Activated naive CD4-positive, alpha-beta T cell treated with anti-CD3 and anti-CD28 coated beads, Interleukin-2, amount 10 ng/mL, durations not matched to agents 7 days and 5 days (primary cell): Measurements from ENCODE around the gene MAPKAPK3.
A peak's percentile ranks its signal among the peaks of the same experiment; 100 is the strongest.

Experiments used
- CTCF ChIA-PET: fragments of 350-600 bp; sonication (Branson Sonifier 250); formaldehyde crosslinking; loops from one replicate; lab custom pipeline; 2021; ENCODE audit warnings: antibody characterized with exemption; lab: Charles Lee
- DNase-seq: peaks from one replicate; pipeline ENCODE4 v3.0.0-alpha.2; 2020
- H3K27ac Mint-ChIP-seq: one replicate; pipeline ENCODE4 v1.8.0; 2021; ENCODE audit warnings: mild to moderate bottlenecking, moderate library complexity, mixed read lengths
- H3K27me3 Mint-ChIP-seq: one replicate; pipeline ENCODE4 v1.8.0; 2021; ENCODE audit warnings: mild to moderate bottlenecking, mixed read lengths
- H3K36me3 Mint-ChIP-seq: one replicate; pipeline ENCODE4 v1.8.0; 2021; ENCODE audit warnings: mixed read lengths
- H3K4me1 Mint-ChIP-seq: one replicate; pipeline ENCODE4 v1.8.0; 2021; ENCODE audit warnings: mixed read lengths
- H3K4me3 Mint-ChIP-seq: one replicate; pipeline ENCODE4 v1.8.0; 2021; ENCODE audit warnings: mild to moderate bottlenecking, moderate library complexity, mixed read lengths
- H3K9me3 Mint-ChIP-seq: one replicate; pipeline ENCODE4 v1.8.0; 2021; ENCODE audit warnings: mixed read lengths

Gene MAPKAPK3

GRCh38 chr3:50630394-50630793 is 13.4 kb downstream of the MAPKAPK3 start:
- no peak for DNase-seq
- CTCF ChIA-PET: interaction anchor here (1.0 to 2.2 kb wide), 5 partner anchors 8 to 22 kb away, joined by 3 to 6 read pairs (median 4); no protein-coding TSS in a partner anchor
- peaks cover 88% of the 10 kb centered on the region for H3K4me1 Mint-ChIP-seq
- H3K4me3 Mint-ChIP-seq: no peak overlapping the region
- H3K9me3 Mint-ChIP-seq: no peaks in the 10 kb centered on the region
- no peak overlapping the region for H3K27ac Mint-ChIP-seq
- no peaks in the 10 kb centered on the region for H3K27me3 Mint-ChIP-seq
- H3K36me3 Mint-ChIP-seq: peaks cover 55% of the 10 kb centered on the region

GRCh38 chr3:50630877-50631276 is 13.9 kb downstream of the MAPKAPK3 start:
- Mint-ChIP-seq H3K27me3 (no peaks in the 10 kb centered on the region), H3K9me3 (no peaks in the 10 kb centered on the region), H3K4me3 (no peak overlapping the region), H3K27ac (no peak overlapping the region), H3K4me1 (peaks cover 88% of the 10 kb centered on the region), H3K36me3 (peaks cover 55% of the 10 kb centered on the region)
- CTCF ChIA-PET: interaction anchor here (1.0 to 2.2 kb wide), 6 partner anchors 8 to 59 kb away, joined by 3 to 6 read pairs (median 4); no protein-coding TSS in a partner anchor
- DNase-seq: no peak

GRCh38 chr3:50632450-50632849 is 15.5 kb downstream of the MAPKAPK3 start:
- CTCF ChIA-PET: interaction anchor here (1.5 to 2.8 kb wide), 4 partner anchors 9 to 19 kb away, joined by 3 to 11 read pairs (median 8); partner anchors contain the start of gene MAPKAPK3
- Mint-ChIP-seq H3K4me3 (no peak overlapping the region), H3K36me3 (peaks cover 56% of the 10 kb centered on the region), H3K4me1 (peaks cover 89% of the 10 kb centered on the region), H3K9me3 (no peaks in the 10 kb centered on the region), H3K27ac (peak overlapping the region; percentile 84), H3K27me3 (no peaks in the 10 kb centered on the region)
- DNase-seq: no peak

- CTCF ChIA-PET: interaction anchor here (0.6 to 2.8 kb wide), 6 partner anchors 13 to 61 kb away, joined by 3 to 11 read pairs (median 6); partner anchors contain the start of gene MAPKAPK3
- H3K36me3 Mint-ChIP-seq: peaks cover 54% of the 10 kb centered on the region
- H3K4me1 Mint-ChIP-seq: peaks cover 89% of the 10 kb centered on the region
- H3K27ac Mint-ChIP-seq: peak overlapping the region; percentile 70
- no peak for DNase-seq
- no peaks in the 10 kb centered on the region for H3K9me3 Mint-ChIP-seq
- no peak overlapping the region for H3K4me3 Mint-ChIP-seq
- H3K27me3 Mint-ChIP-seq: no peaks in the 10 kb centered on the region
These were observed 16.4 kb downstream of the MAPKAPK3 start for GRCh38 chr3:50633230-50633790.

GRCh38 chr3:50635066-50635465 is 18.1 kb downstream of the MAPKAPK3 start:
- peaks cover 81% of the 10 kb centered on the region for H3K4me1 Mint-ChIP-seq

GRCh38 chr3:50637011-50637410 is 20.1 kb downstream of the MAPKAPK3 start:
- H3K4me3 Mint-ChIP-seq: no peak overlapping the region

More at GRCh38 chr3:50635066-50635465, 18.1 kb downstream of the MAPKAPK3 start:
- Mint-ChIP-seq H3K9me3 (no peaks in the 10 kb centered on the region), H3K4me3 (no peak overlapping the region), H3K36me3 (peaks cover 53% of the 10 kb centered on the region), H3K27ac (no peak overlapping the region), H3K27me3 (no peaks in the 10 kb centered on the region)
- CTCF ChIA-PET: interaction anchor here (1.1 to 2.8 kb wide), 4 partner anchors 15 to 63 kb away, joined by 5 to 10 read pairs (median 6); no protein-coding TSS in a partner anchor
- no peak for DNase-seq

GRCh38 chr3:50637945-50638344 is 21.0 kb downstream of the MAPKAPK3 start:
- Mint-ChIP-seq H3K27me3 (no peaks in the 10 kb centered on the region), H3K4me3 (no peak overlapping the region), H3K27ac (peak overlapping the region; percentile 71), H3K4me1 (peaks cover 53% of the 10 kb centered on the region), H3K36me3 (peaks cover 40% of the 10 kb centered on the region), H3K9me3 (no peaks in the 10 kb centered on the region)
- no peak for DNase-seq
- CTCF ChIA-PET: interaction anchor here (1.2 kb wide), 1 partner anchor 24 kb away, joined by 3 read pairs; no protein-coding TSS in a partner anchor

More at GRCh38 chr3:50637011-50637410, 20.1 kb downstream of the MAPKAPK3 start:
- Mint-ChIP-seq H3K27ac (peak overlapping the region; percentile 71), H3K36me3 (peaks cover 47% of the 10 kb centered on the region), H3K9me3 (no peaks in the 10 kb centered on the region), H3K27me3 (no peaks in the 10 kb centered on the region), H3K4me1 (peaks cover 62% of the 10 kb centered on the region)
- no peak for DNase-seq
- CTCF ChIA-PET: interaction anchor here (1.3 to 2.2 kb wide), 2 partner anchors 9 to 16 kb away, joined by 4 to 5 read pairs; no protein-coding TSS in a partner anchor

GRCh38 chr3:50639055-50639494 is 22.1 kb downstream of the MAPKAPK3 start:
- Mint-ChIP-seq H3K9me3 (no peaks in the 10 kb centered on the region), H3K27me3 (no peaks in the 10 kb centered on the region), H3K4me1 (peaks cover 41% of the 10 kb centered on the region), H3K27ac (peak overlapping the region; percentile 19), H3K36me3 (peaks cover 49% of the 10 kb centered on the region), H3K4me3 (no peak overlapping the region)
- DNase-seq: no peak
- CTCF ChIA-PET: interaction anchor here (0.8 to 1.2 kb wide), 2 partner anchors 25 to 97 kb away, joined by 3 read pairs; no protein-coding TSS in a partner anchor

GRCh38 chr3:50642382-50642781 is 25.4 kb downstream of the MAPKAPK3 start:
- Mint-ChIP-seq H3K27ac (peak overlapping the region; percentile 28), H3K4me1 (peaks cover 15% of the 10 kb centered on the region), H3K9me3 (no peaks in the 10 kb centered on the region), H3K4me3 (no peak overlapping the region), H3K27me3 (no peaks in the 10 kb centered on the region), H3K36me3 (peaks cover 46% of the 10 kb centered on the region)
- CTCF ChIA-PET: no interaction called here
- DNase-seq: no peak

- CTCF ChIA-PET: interaction anchor here (1.7 kb wide), 1 partner anchor 29 kb away, joined by 6 read pairs; no protein-coding TSS in a partner anchor
- H3K27me3 Mint-ChIP-seq: no peaks in the 10 kb centered on the region
- no peak overlapping the region for H3K4me3 Mint-ChIP-seq
- H3K36me3 Mint-ChIP-seq: peaks cover 46% of the 10 kb centered on the region
- no peaks in the 10 kb centered on the region for H3K9me3 Mint-ChIP-seq
- no peak for DNase-seq
- H3K27ac Mint-ChIP-seq: no peak overlapping the region
- H3K4me1 Mint-ChIP-seq: peaks cover 1% of the 10 kb centered on the region
These were observed 27.6 kb downstream of the MAPKAPK3 start for GRCh38 chr3:50644561-50644960.

GRCh38 chr3:50645378-50645777 is 28.4 kb downstream of the MAPKAPK3 start:
- CTCF ChIA-PET: no interaction called here

GRCh38 chr3:50648313-50648712 is 31.4 kb downstream of the MAPKAPK3 start:
- Mint-ChIP-seq H3K4me3 (no peak overlapping the region), H3K36me3 (peaks cover 34% of the 10 kb centered on the region), H3K27ac (peak overlapping the region; percentile 11), H3K9me3 (no peaks in the 10 kb centered on the region), H3K27me3 (no peaks in the 10 kb centered on the region), H3K4me1 (peaks cover 7% of the 10 kb centered on the region)
- CTCF ChIA-PET: interaction anchor here (0.6 to 9.3 kb wide), 4 partner anchors 21 to 77 kb away, joined by 3 to 147 read pairs (median 3); partner anchors contain the start of gene MAPKAPK3
- no peak for DNase-seq

More at GRCh38 chr3:50645378-50645777, 28.4 kb downstream of the MAPKAPK3 start:
- Mint-ChIP-seq H3K4me1 (no peaks in the 10 kb centered on the region), H3K27me3 (no peaks in the 10 kb centered on the region), H3K36me3 (peaks cover 45% of the 10 kb centered on the region), H3K9me3 (no peaks in the 10 kb centered on the region), H3K27ac (no peak overlapping the region), H3K4me3 (no peak overlapping the region)
- DNase-seq: no peak

GRCh38 chr3:50648944-50649343 is 32.0 kb downstream of the MAPKAPK3 start:
- H3K9me3 Mint-ChIP-seq: no peaks in the 10 kb centered on the region
- CTCF ChIA-PET: interaction anchor here (0.6 to 9.3 kb wide), 3 partner anchors 22 to 77 kb away, joined by 3 to 147 read pairs (median 3); partner anchors contain the start of gene MAPKAPK3
- peaks cover 11% of the 10 kb centered on the region for H3K4me1 Mint-ChIP-seq
- DNase-seq: no peak
- H3K27me3 Mint-ChIP-seq: no peaks in the 10 kb centered on the region
- H3K27ac Mint-ChIP-seq: peak overlapping the region; percentile 11
- H3K4me3 Mint-ChIP-seq: no peak overlapping the region
- H3K36me3 Mint-ChIP-seq: peaks cover 28% of the 10 kb centered on the region

GRCh38 chr3:50649451-50649931 is 32.5 kb downstream of the MAPKAPK3 start:
- Mint-ChIP-seq H3K36me3 (peaks cover 22% of the 10 kb centered on the region), H3K4me3 (no peak overlapping the region), H3K27ac (no peak overlapping the region), H3K4me1 (peaks cover 16% of the 10 kb centered on the region), H3K27me3 (no peaks in the 10 kb centered on the region), H3K9me3 (no peaks in the 10 kb centered on the region)
- no peak for DNase-seq
- CTCF ChIA-PET: interaction anchor here (9.3 kb wide), 1 partner anchor 32 kb away, joined by 147 read pairs; the partner anchor contains the start of gene MAPKAPK3
